NCI-H748 (cell line): ENCODE data around the gene MSANTD7.
A peak's percentile ranks its signal among the peaks of the same experiment; 100 is the strongest.
"Not testable (repeated sequence)": the region's sequence is repeated elsewhere in the genome, so short reads cannot be mapped to it uniquely, and the experiment has no call there.

Experiments used
- DNase-seq: peaks from one replicate; lab custom pipeline; 2025; ENCODE audit not compliant: unreplicated experiment; lab: John Stamatoyannopoulos, UW

The MSANTD7 gene

GRCh38 chr10:14837757-14838581 lies at the start of gene MSANTD7, which contains the start of the genes CDNF and HSPA14:
MSANTD7 (plus strand) TSS chr10:14838306; CDS start chr10:14842285, 3,979 bp downstream.
CDNF (minus strand) TSS chr10:14838037; CDS start chr10:14837946, 91 bp downstream.
HSPA14 (plus strand) TSS chr10:14838306; CDS start chr10:14838403, 97 bp downstream.
- peak; percentile 98 for DNase-seq

- DNase-seq: no peak
Measured at GRCh38 chr10:14798636-14799035, 39.5 kb upstream of the MSANTD7 start.

- no peak for DNase-seq
Measured at GRCh38 chr10:14800397-14800796, 37.7 kb upstream of the MSANTD7 start.

GRCh38 chr10:14801723-14802122 lies 36.4 kb upstream of the MSANTD7 start:
- DNase-seq: no peak

- no peak for DNase-seq
Measured at GRCh38 chr10:14803827-14804226, 34.3 kb upstream of the MSANTD7 start.

- peak; percentile 34 for DNase-seq
Measured at GRCh38 chr10:14806318-14806717, 31.8 kb upstream of the MSANTD7 start.

- DNase-seq: peak; percentile 65
Measured at GRCh38 chr10:14810969-14811953, 26.8 kb upstream of the MSANTD7 start.

- DNase-seq: no peak
Measured at GRCh38 chr10:14812271-14812670, 25.8 kb upstream of the MSANTD7 start.

- no peak for DNase-seq
Measured at GRCh38 chr10:14815681-14816080, 22.4 kb upstream of the MSANTD7 start.

- not testable (repeated sequence) for DNase-seq
Measured at GRCh38 chr10:14816717-14817116, 21.4 kb upstream of the MSANTD7 start.

GRCh38 chr10:14820010-14820774 lies 17.9 kb upstream of the MSANTD7 start:
- no peak for DNase-seq

- DNase-seq: no peak
Measured at GRCh38 chr10:14820775-14821154, 17.3 kb upstream of the MSANTD7 start.

- peak; percentile 48 for DNase-seq
Measured at GRCh38 chr10:14821635-14822375, 16.3 kb upstream of the MSANTD7 start.

- peak; percentile 61 for DNase-seq
Measured at GRCh38 chr10:14822879-14823755, 15.0 kb upstream of the MSANTD7 start.

GRCh38 chr10:14823966-14824365 lies 14.1 kb upstream of the MSANTD7 start:
- DNase-seq: no peak

- no peak for DNase-seq
Measured at GRCh38 chr10:14826076-14826829, 11.9 kb upstream of the MSANTD7 start.

- DNase-seq: no peak
Measured at GRCh38 chr10:14833106-14833505, 5.0 kb upstream of the MSANTD7 start.

- no peak for DNase-seq
Measured at GRCh38 chr10:14836208-14836607, 1.9 kb upstream of the MSANTD7 start.
